HUES6 (cell line): ENCODE results near the gene EEFSEC.
"Not testable (repeated sequence)": the region's sequence is repeated elsewhere in the genome, so short reads cannot be mapped to it uniquely, and the experiment has no call there.

Experiments
- H3K27ac ChIP-seq: 2 replicates; pipeline ENCODE4 v1.7.0; 2013; ENCODE audit warnings: low read depth, mild to moderate bottlenecking, low read length, inconsistent platforms
- H3K27me3 ChIP-seq: 2 replicates; pipeline ENCODE4 v1.6.1; 2013; ENCODE audit warnings: low read length; ENCODE audit not compliant: control insufficient read depth, insufficient read depth
- H3K36me3 ChIP-seq: 2 replicates; pipeline ENCODE4 v1.6.1; 2013; ENCODE audit warnings: low read length; ENCODE audit not compliant: control insufficient read depth, insufficient read depth
- H3K4me1 ChIP-seq: 2 replicates; pipeline ENCODE4 v1.6.1; 2013; ENCODE audit warnings: low read length; ENCODE audit not compliant: control insufficient read depth, insufficient read depth
- H3K4me3 ChIP-seq: 2 replicates; pipeline ENCODE4 v1.5.1; 2013; ENCODE audit warnings: low read depth, low read length
- H3K9ac ChIP-seq: one replicate; pipeline ENCODE4 v1.6.1; 2013; ENCODE audit warnings: mild to moderate bottlenecking, low read length
- H3K9me3 ChIP-seq: 2 replicates; pipeline ENCODE4 v1.6.1; 2013; ENCODE audit warnings: low read depth, low read length; ENCODE audit not compliant: control insufficient read depth, insufficient read depth

Gene EEFSEC

GRCh38 chr3:128154354-128154753 is 1.1 kb downstream of the EEFSEC start:
- not testable (repeated sequence) for H3K27me3 ChIP-seq, H3K27ac ChIP-seq, H3K9me3 ChIP-seq, H3K4me1 ChIP-seq, H3K9ac ChIP-seq
- Histone ChIP-seq H3K36me3 (peaks cover 12% of the 10 kb centered on the region), H3K4me3 (peak overlapping the region; percentile 99)

GRCh38 chr3:128155616-128156360 is 2.5 kb downstream of the EEFSEC start:
- Histone ChIP-seq H3K4me3 (no peak overlapping the region), H3K36me3 (peaks cover 12% of the 10 kb centered on the region), H3K27me3 (no peaks in the 10 kb centered on the region), H3K9me3 (no peaks in the 10 kb centered on the region), H3K27ac (no peak overlapping the region), H3K9ac (no peak overlapping the region), H3K4me1 (no peaks in the 10 kb centered on the region; the same call in 1 of the 2 replicates)

GRCh38 chr3:128160661-128161060 is 7.4 kb downstream of the EEFSEC start:
- H3K27ac ChIP-seq, result no peak overlapping the region
- no peaks in the 10 kb centered on the region for H3K27me3 ChIP-seq
- H3K4me1 ChIP-seq, result no peaks in the 10 kb centered on the region
- no peak overlapping the region for H3K9ac ChIP-seq
- no peaks in the 10 kb centered on the region for H3K9me3 ChIP-seq
- no peak overlapping the region for H3K4me3 ChIP-seq
- H3K36me3 ChIP-seq, result peaks cover 12% of the 10 kb centered on the region

- Histone ChIP-seq H3K27ac (no peak overlapping the region), H3K27me3 (no peaks in the 10 kb centered on the region), H3K4me1 (peaks cover 12% of the 10 kb centered on the region)
Measured at GRCh38 chr3:128163432-128163831, 10.2 kb downstream of the EEFSEC start.

GRCh38 chr3:128166971-128167453 is 13.7 kb downstream of the EEFSEC start:
- no peak overlapping the region for H3K9ac ChIP-seq
- no peaks in the 10 kb centered on the region for H3K36me3 ChIP-seq
- no peaks in the 10 kb centered on the region for H3K9me3 ChIP-seq
- peaks cover 14% of the 10 kb centered on the region for H3K4me1 ChIP-seq
- H3K4me3 ChIP-seq, result no peak overlapping the region
- no peak overlapping the region for H3K27ac ChIP-seq
- H3K27me3 ChIP-seq, result no peaks in the 10 kb centered on the region

More at GRCh38 chr3:128163432-128163831, 10.2 kb downstream of the EEFSEC start:
- H3K4me3 ChIP-seq, result no peak overlapping the region
- no peak overlapping the region for H3K9ac ChIP-seq
- no peaks in the 10 kb centered on the region for H3K9me3 ChIP-seq
- no peaks in the 10 kb centered on the region for H3K36me3 ChIP-seq

GRCh38 chr3:128167646-128167972 is 14.3 kb downstream of the EEFSEC start:
- no peaks in the 10 kb centered on the region for H3K27me3 ChIP-seq
- H3K4me3 ChIP-seq, result no peak overlapping the region
- no peaks in the 10 kb centered on the region for H3K9me3 ChIP-seq
- no peak overlapping the region for H3K9ac ChIP-seq
- no peaks in the 10 kb centered on the region for H3K36me3 ChIP-seq
- H3K4me1 ChIP-seq, result peaks cover 14% of the 10 kb centered on the region
- no peak overlapping the region for H3K27ac ChIP-seq

- no peak overlapping the region for H3K4me3 ChIP-seq
Measured at GRCh38 chr3:128167973-128168674, 14.8 kb downstream of the EEFSEC start.

GRCh38 chr3:128168836-128169235 is 15.6 kb downstream of the EEFSEC start:
- H3K36me3 ChIP-seq, result no peaks in the 10 kb centered on the region
- no peak overlapping the region for H3K27ac ChIP-seq
- no peaks in the 10 kb centered on the region for H3K27me3 ChIP-seq
- no peak overlapping the region for H3K4me3 ChIP-seq
- peaks cover 21% of the 10 kb centered on the region for H3K4me1 ChIP-seq
- H3K9ac ChIP-seq, result no peak overlapping the region
- H3K9me3 ChIP-seq, result no peaks in the 10 kb centered on the region

More at GRCh38 chr3:128167973-128168674, 14.8 kb downstream of the EEFSEC start:
- Histone ChIP-seq H3K4me1 (peaks cover 14% of the 10 kb centered on the region), H3K9ac (no peak overlapping the region), H3K27me3 (no peaks in the 10 kb centered on the region), H3K27ac (no peak overlapping the region), H3K36me3 (no peaks in the 10 kb centered on the region), H3K9me3 (no peaks in the 10 kb centered on the region)

- Histone ChIP-seq H3K27ac (no peak overlapping the region), H3K4me3 (no peak overlapping the region), H3K36me3 (no peaks in the 10 kb centered on the region), H3K27me3 (no peaks in the 10 kb centered on the region), H3K9me3 (no peaks in the 10 kb centered on the region), H3K4me1 (peaks cover 37% of the 10 kb centered on the region), H3K9ac (no peak overlapping the region)
Measured at GRCh38 chr3:128170866-128171516, 17.7 kb downstream of the EEFSEC start.

GRCh38 chr3:128173200-128173599 is 19.9 kb downstream of the EEFSEC start:
- no peaks in the 10 kb centered on the region for H3K27me3 ChIP-seq
- no peak overlapping the region for H3K27ac ChIP-seq
- H3K4me1 ChIP-seq, result peaks cover 31% of the 10 kb centered on the region
- H3K36me3 ChIP-seq, result no peaks in the 10 kb centered on the region
- no peak overlapping the region for H3K9ac ChIP-seq
- no peak overlapping the region for H3K4me3 ChIP-seq
- no peaks in the 10 kb centered on the region for H3K9me3 ChIP-seq

GRCh38 chr3:128173849-128174248 is 20.6 kb downstream of the EEFSEC start:
- no peak overlapping the region for H3K9ac ChIP-seq
- peaks cover 34% of the 10 kb centered on the region for H3K4me1 ChIP-seq
- H3K27ac ChIP-seq, result no peak overlapping the region
- H3K27me3 ChIP-seq, result no peaks in the 10 kb centered on the region
- H3K36me3 ChIP-seq, result no peaks in the 10 kb centered on the region
- no peaks in the 10 kb centered on the region for H3K9me3 ChIP-seq
- no peak overlapping the region for H3K4me3 ChIP-seq
